Activated CD8-positive, alpha-beta memory T cell treated with anti-CD3 and anti-CD28 coated beads, Interleukin-2, amount 10 ng/mL, durations not matched to agents 7 days and 5 days (primary cell): Measurements from ENCODE around the gene HELQ. TPM values are rescaled to one million over a fixed set of nuclear protein-coding genes. Genes with fewer than 3 reads are reported as not detected.

Experiments
- ATAC-seq: fragments of 150-1000 bp; cut with Tn5 transposase; one replicate; pipeline ENCODE4 v1.10.0; 2021; ENCODE audit warnings: moderate library complexity
- CTCF ChIA-PET: fragments of 350-600 bp; sonication (Branson Sonifier 250); formaldehyde crosslinking; loops from one replicate; lab custom pipeline; 2021; ENCODE audit warnings: antibody characterized with exemption; lab: Charles Lee
- DNase-seq: peaks from one replicate; pipeline ENCODE4 v3.0.0-alpha.2; 2020
- H3K27ac Mint-ChIP-seq: one replicate; pipeline ENCODE4 v1.8.0; 2021; ENCODE audit warnings: mild to moderate bottlenecking, mixed read lengths
- H3K27me3 Mint-ChIP-seq: one replicate; pipeline ENCODE4 v1.8.0; 2021; ENCODE audit warnings: mixed read lengths
- H3K36me3 Mint-ChIP-seq: one replicate; pipeline ENCODE4 v1.8.0; 2021; ENCODE audit warnings: mild to moderate bottlenecking, mixed read lengths
- H3K4me1 Mint-ChIP-seq: one replicate; pipeline ENCODE4 v1.8.0; 2021; ENCODE audit warnings: mixed read lengths
- H3K4me3 Mint-ChIP-seq: one replicate; pipeline ENCODE4 v1.8.0; 2021; ENCODE audit warnings: mild to moderate bottlenecking, moderate library complexity, mixed read lengths
- H3K9me3 Mint-ChIP-seq: one replicate; pipeline ENCODE4 v1.8.0; 2022; ENCODE audit warnings: low read depth, mixed read lengths
- total RNA-seq, 2 experiments: library from RNA; stranded (reverse); gene quantifications; one replicate each; pipeline ENCODE4 v1.2.3, GENCODE V29; 2021

HELQ gene
- total RNA-seq, 2 experiments from 2014 or later: 14.8 to 16.7 TPM

- peaks cover 3% of the 10 kb centered on the region for H3K36me3 Mint-ChIP-seq
- H3K27me3 Mint-ChIP-seq: no peaks in the 10 kb centered on the region
- peak; percentile 94 for DNase-seq
- peak; percentile 96 for ATAC-seq
- H3K27ac Mint-ChIP-seq: peak within 1 kb of the TSS; percentile 93
- peak within 1 kb of the TSS; percentile 94 for H3K4me3 Mint-ChIP-seq
- CTCF ChIA-PET: interaction anchor here (0.6 to 2.9 kb wide), 5 partner anchors 24 to 162 kb away, joined by 3 to 11 read pairs (median 3); no protein-coding TSS in a partner anchor
- H3K9me3 Mint-ChIP-seq: no peaks in the 10 kb centered on the region
- H3K4me1 Mint-ChIP-seq: peaks cover 15% of the 10 kb centered on the region
Observed at GRCh38 chr4:83484500-83485461, 29.2 kb upstream of the HELQ start, which contains the start of gene ABRAXAS1. Gene ABRAXAS1 (minus strand): TSS chr4:83485100. CDS start chr4:83485072, 28 bp downstream.

- no peaks in the 10 kb centered on the region for H3K9me3 Mint-ChIP-seq
- ATAC-seq: no peak
- peaks cover 7% of the 10 kb centered on the region for H3K4me1 Mint-ChIP-seq
- H3K27ac Mint-ChIP-seq: no peak overlapping the region
- H3K27me3 Mint-ChIP-seq: no peaks in the 10 kb centered on the region
- no peak overlapping the region for H3K4me3 Mint-ChIP-seq
- H3K36me3 Mint-ChIP-seq: peaks cover 21% of the 10 kb centered on the region
- CTCF ChIA-PET: no interaction called here
- no peak for DNase-seq
Observed at GRCh38 chr4:83473966-83474365, 18.3 kb upstream of the HELQ start.

- Mint-ChIP-seq H3K27me3 (no peaks in the 10 kb centered on the region), H3K27ac (no peak overlapping the region), H3K9me3 (no peaks in the 10 kb centered on the region), H3K36me3 (peaks cover 22% of the 10 kb centered on the region), H3K4me1 (peaks cover 7% of the 10 kb centered on the region), H3K4me3 (no peak overlapping the region)
- no peak for DNase-seq
- no peak for ATAC-seq
- CTCF ChIA-PET: no interaction called here
Observed at GRCh38 chr4:83473423-83473822, 17.8 kb upstream of the HELQ start.

GRCh38 chr4:83456184-83456501 lies 520 bp upstream of the HELQ start:
- CTCF ChIA-PET: no interaction called here
- Mint-ChIP-seq H3K4me1 (peaks cover 43% of the 10 kb centered on the region), H3K36me3 (peaks cover 54% of the 10 kb centered on the region), H3K27me3 (no peaks in the 10 kb centered on the region), H3K4me3 (peak overlapping the region; percentile 98), H3K27ac (peak overlapping the region; percentile 100), H3K9me3 (no peaks in the 10 kb centered on the region)
- ATAC-seq (no peak), DNase-seq (no peak)

- no peaks in the 10 kb centered on the region for H3K9me3 Mint-ChIP-seq
- peak overlapping the region; percentile 100 for H3K27ac Mint-ChIP-seq
- H3K27me3 Mint-ChIP-seq: no peaks in the 10 kb centered on the region
- H3K36me3 Mint-ChIP-seq: peaks cover 48% of the 10 kb centered on the region
- DNase-seq (no peak), ATAC-seq (no peak)
- CTCF ChIA-PET: interaction anchor here (0.9 to 2.6 kb wide), 4 partner anchors 9 to 371 kb away, joined by 3 to 16 read pairs (median 4); partner anchors contain the start of gene COQ2
- H3K4me1 Mint-ChIP-seq: peaks cover 43% of the 10 kb centered on the region
- H3K4me3 Mint-ChIP-seq: peak overlapping the region; percentile 98
Observed at GRCh38 chr4:83454686-83455085, 937 bp downstream of the HELQ start.

- ATAC-seq: no peak
- Mint-ChIP-seq H3K4me1 (peaks cover 12% of the 10 kb centered on the region), H3K9me3 (no peaks in the 10 kb centered on the region), H3K36me3 (peaks cover 42% of the 10 kb centered on the region), H3K27me3 (no peaks in the 10 kb centered on the region), H3K27ac (no peak overlapping the region), H3K4me3 (no peak overlapping the region)
- CTCF ChIA-PET: no interaction called here
- no peak for DNase-seq
Observed at GRCh38 chr4:83449009-83449408, 6.6 kb downstream of the HELQ start.

- Mint-ChIP-seq H3K4me1 (no peaks in the 10 kb centered on the region), H3K36me3 (peaks cover 40% of the 10 kb centered on the region), H3K4me3 (no peak overlapping the region), H3K27me3 (no peaks in the 10 kb centered on the region), H3K27ac (no peak overlapping the region), H3K9me3 (no peaks in the 10 kb centered on the region)
- no peak for DNase-seq
- CTCF ChIA-PET: no interaction called here
- no peak for ATAC-seq
Observed at GRCh38 chr4:83440899-83441298, 14.7 kb downstream of the HELQ start.

- ATAC-seq: no peak
- CTCF ChIA-PET: no interaction called here
- DNase-seq: no peak
- no peak overlapping the region for H3K27ac Mint-ChIP-seq
- H3K4me3 Mint-ChIP-seq: no peak overlapping the region
- H3K4me1 Mint-ChIP-seq: no peaks in the 10 kb centered on the region
- no peaks in the 10 kb centered on the region for H3K9me3 Mint-ChIP-seq
- no peaks in the 10 kb centered on the region for H3K27me3 Mint-ChIP-seq
- H3K36me3 Mint-ChIP-seq: peaks cover 37% of the 10 kb centered on the region
Observed at GRCh38 chr4:83440148-83440814, 15.3 kb downstream of the HELQ start.

GRCh38 chr4:83438719-83439118 lies 16.9 kb downstream of the HELQ start:
- H3K36me3 Mint-ChIP-seq: peaks cover 32% of the 10 kb centered on the region
- no peaks in the 10 kb centered on the region for H3K27me3 Mint-ChIP-seq
- no peak overlapping the region for H3K27ac Mint-ChIP-seq
- H3K9me3 Mint-ChIP-seq: no peaks in the 10 kb centered on the region
- CTCF ChIA-PET: no interaction called here
- no peak overlapping the region for H3K4me3 Mint-ChIP-seq
- H3K4me1 Mint-ChIP-seq: no peaks in the 10 kb centered on the region
- ATAC-seq (no peak), DNase-seq (no peak)

- DNase-seq: no peak
- Mint-ChIP-seq H3K9me3 (no peaks in the 10 kb centered on the region), H3K36me3 (peaks cover 26% of the 10 kb centered on the region), H3K27me3 (no peaks in the 10 kb centered on the region), H3K4me1 (no peaks in the 10 kb centered on the region), H3K27ac (no peak overlapping the region), H3K4me3 (no peak overlapping the region)
- CTCF ChIA-PET: no interaction called here
- ATAC-seq: no peak
Observed at GRCh38 chr4:83436680-83437079, 18.9 kb downstream of the HELQ start.

- DNase-seq: no peak
- Mint-ChIP-seq H3K4me3 (no peak overlapping the region), H3K4me1 (peaks cover under 1% of the 10 kb centered on the region), H3K9me3 (no peaks in the 10 kb centered on the region), H3K36me3 (peaks cover 21% of the 10 kb centered on the region), H3K27ac (no peak overlapping the region), H3K27me3 (no peaks in the 10 kb centered on the region)
- CTCF ChIA-PET: interaction anchor here (0.6 kb wide), 1 partner anchor 225 kb away, joined by 4 read pairs; no protein-coding TSS in a partner anchor
- ATAC-seq: no peak
Observed at GRCh38 chr4:83431200-83431599, 24.4 kb downstream of the HELQ start.

- Mint-ChIP-seq H3K27ac (no peak overlapping the region), H3K4me1 (no peaks in the 10 kb centered on the region), H3K9me3 (no peaks in the 10 kb centered on the region), H3K36me3 (peaks cover 31% of the 10 kb centered on the region), H3K27me3 (no peaks in the 10 kb centered on the region), H3K4me3 (no peak overlapping the region)
- DNase-seq (no peak), ATAC-seq (no peak)
- CTCF ChIA-PET: no interaction called here
Observed at GRCh38 chr4:83418211-83418610, 37.4 kb downstream of the HELQ start.

DNA sequence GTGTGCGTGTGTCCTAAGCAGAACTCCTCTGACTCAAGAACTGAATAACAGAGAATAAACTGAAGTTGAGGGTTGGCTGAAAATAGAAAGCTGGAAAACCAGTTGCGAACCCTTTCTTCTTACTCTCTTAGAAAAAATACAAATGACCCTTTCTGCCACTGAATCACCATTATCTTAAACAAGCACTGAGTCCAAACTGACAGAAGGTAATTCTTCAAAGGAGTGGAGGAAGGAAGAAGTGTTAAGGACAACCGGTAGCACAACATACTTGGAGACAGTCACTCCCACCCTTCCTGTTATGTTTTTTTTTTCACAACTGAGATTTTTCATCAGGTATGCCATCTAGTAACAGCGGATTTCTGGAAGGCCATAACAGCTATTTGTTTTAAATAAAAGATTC lies 38.1 kb downstream of the HELQ start:
- CTCF ChIA-PET: no interaction called here
- DNase-seq (no peak), ATAC-seq (no peak)
- no peaks in the 10 kb centered on the region for H3K9me3 Mint-ChIP-seq
- H3K27me3 Mint-ChIP-seq: no peaks in the 10 kb centered on the region
- H3K4me1 Mint-ChIP-seq: no peaks in the 10 kb centered on the region
- peaks cover 32% of the 10 kb centered on the region for H3K36me3 Mint-ChIP-seq
- no peak overlapping the region for H3K27ac Mint-ChIP-seq
- H3K4me3 Mint-ChIP-seq: no peak overlapping the region
